NB4 (cell line): ENCODE data around the gene SRRM2.

Experiments
- POLR2A ChIP-seq: IDR thresholded peaks from 2 replicates; pipeline ENCODE4 v1.6.1; 2011; ENCODE audit warnings: mild to moderate bottlenecking; ENCODE audit not compliant: insufficient read length; ENCODE audit errors: extremely low read depth
- TF ChIP-seq, protein P1 (sequence below): IDR thresholded peaks from one replicate; pipeline ENCODE4 v1.5.1; 2012; ENCODE audit warnings: low read depth, low read length

DNA sequence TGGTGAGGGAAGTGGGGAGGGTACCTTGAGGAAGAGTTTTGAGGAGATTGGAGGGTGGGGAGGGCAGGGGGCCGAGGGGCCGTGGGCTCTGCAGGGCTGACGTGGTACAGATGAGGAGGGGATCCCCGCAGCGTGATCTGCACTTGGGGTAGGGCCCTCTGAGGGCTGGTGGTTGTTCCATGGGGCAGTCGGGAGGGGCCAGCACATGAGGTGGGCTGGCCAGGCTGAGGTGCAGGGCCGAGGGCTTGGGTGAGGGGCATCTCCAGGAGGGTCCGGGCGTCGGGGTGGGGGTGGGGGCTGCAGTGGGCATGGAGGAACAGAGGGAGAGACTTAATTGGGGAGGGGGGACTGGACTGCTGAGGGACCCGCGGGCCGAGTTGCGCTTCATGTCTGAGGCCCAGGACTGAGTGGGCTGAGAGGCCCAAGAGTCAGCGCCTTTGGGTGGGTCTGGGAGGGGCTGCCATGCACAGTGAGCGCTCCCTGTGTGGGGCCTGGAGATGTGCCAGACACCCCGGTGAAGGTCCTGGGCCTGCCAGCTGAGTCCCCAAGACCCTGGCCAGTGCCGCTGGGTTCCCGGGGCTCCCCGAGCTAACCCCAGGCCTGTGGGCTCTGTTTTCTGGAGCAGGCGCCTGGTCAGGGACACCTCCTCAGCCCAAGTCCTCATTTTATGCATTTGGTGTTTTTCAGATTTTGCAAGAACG is 45.7 kb upstream of the SRRM2 start:
- TF ChIP-seq, protein P1, sequence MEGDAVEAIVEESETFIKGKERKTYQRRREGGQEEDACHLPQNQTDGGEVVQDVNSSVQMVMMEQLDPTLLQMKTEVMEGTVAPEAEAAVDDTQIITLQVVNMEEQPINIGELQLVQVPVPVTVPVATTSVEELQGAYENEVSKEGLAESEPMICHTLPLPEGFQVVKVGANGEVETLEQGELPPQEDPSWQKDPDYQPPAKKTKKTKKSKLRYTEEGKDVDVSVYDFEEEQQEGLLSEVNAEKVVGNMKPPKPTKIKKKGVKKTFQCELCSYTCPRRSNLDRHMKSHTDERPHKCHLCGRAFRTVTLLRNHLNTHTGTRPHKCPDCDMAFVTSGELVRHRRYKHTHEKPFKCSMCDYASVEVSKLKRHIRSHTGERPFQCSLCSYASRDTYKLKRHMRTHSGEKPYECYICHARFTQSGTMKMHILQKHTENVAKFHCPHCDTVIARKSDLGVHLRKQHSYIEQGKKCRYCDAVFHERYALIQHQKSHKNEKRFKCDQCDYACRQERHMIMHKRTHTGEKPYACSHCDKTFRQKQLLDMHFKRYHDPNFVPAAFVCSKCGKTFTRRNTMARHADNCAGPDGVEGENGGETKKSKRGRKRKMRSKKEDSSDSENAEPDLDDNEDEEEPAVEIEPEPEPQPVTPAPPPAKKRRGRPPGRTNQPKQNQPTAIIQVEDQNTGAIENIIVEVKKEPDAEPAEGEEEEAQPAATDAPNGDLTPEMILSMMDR, result no peak
- no peak for TF ChIP-seq POLR2A
